ENCODE measurements around the gene PROKR1. TPM values are rescaled to one million over a fixed set of nuclear protein-coding genes. Genes with fewer than 3 reads are reported as not detected.

Gene PROKR1
- total and polyA plus RNA-seq, 2 of the 4 experiments (the other 2 are of a cell fraction) = not detected

- DNase-seq = no peak
- Histone ChIP-seq H3K9me3 (ENCODE audit: control insufficient read depth, insufficient read depth, low read length) (peaks cover 3% of the 10 kb centered on the region; the same call in 1 of the 2 replicates), H2BK5ac (ENCODE audit: low read depth, low read length, poor library complexity, severe bottlenecking) (no peak overlapping the region), H3K56ac (ENCODE audit: extremely low read depth, insufficient read depth, low read length) (no peak overlapping the region), H3K4ac (ENCODE audit: low read depth, low read length) (no peak overlapping the region), H2BK20ac (ENCODE audit: low read depth, low read length) (no peak overlapping the region), H4K5ac (ENCODE audit: low read depth, low read length) (no peak overlapping the region), H3K9ac (ENCODE audit: low read depth, low read length) (no peak overlapping the region), H4K91ac (ENCODE audit: insufficient read depth, low read depth, low read length) (no peak overlapping the region), H2AK5ac (ENCODE audit: low read depth, low read length) (no peak overlapping the region), H3K79me1 (ENCODE audit: low read depth in 1 of 2, low read length in 2 of 2) (no peaks in the 10 kb centered on the region), H3K18ac (ENCODE audit: low read depth, low read length) (no peak overlapping the region), H3K4me2 (ENCODE audit: low read depth, low read length) (no peak overlapping the region), H3K4me1 (ENCODE audit: control insufficient read depth, insufficient read depth, low read length) (no peaks in the 10 kb centered on the region), H3K9me1 (ENCODE audit: insufficient read depth, low read length) (no peaks in the 10 kb centered on the region), H3K23ac (ENCODE audit: low read depth, low read length) (no peak overlapping the region), H2BK15ac (ENCODE audit: low read depth, low read length) (no peak overlapping the region), H2AFZ (replicated peaks; ENCODE audit: low read length, poor library complexity) (no peak overlapping the region), H3K4me3 (ENCODE audit: insufficient read depth, low read depth, low read length) (no peak overlapping the region), H2AK9ac (replicated peaks; ENCODE audit: low read depth, low read length, poor library complexity) (no peak overlapping the region), H3K14ac (replicated peaks; ENCODE audit: low read depth, low read length) (no peak overlapping the region), H4K8ac (ENCODE audit: low read depth in 2 of 2, low read length in 2 of 2) (no peak overlapping the region), H4K20me1 (ENCODE audit: insufficient read depth, low read length) (no peaks in the 10 kb centered on the region), H3K36me3 (ENCODE audit: control insufficient read depth, insufficient read depth, low read length) (no peaks in the 10 kb centered on the region), H3K27me3 (ENCODE audit: control insufficient read depth, insufficient read depth, low read length) (peaks cover 52% of the 10 kb centered on the region), H3K27ac (ENCODE audit: insufficient read depth, low read length) (no peak overlapping the region), H2BK120ac (ENCODE audit: low read depth, low read length) (no peak overlapping the region)
- ChIA-PET CTCF (no interaction called here), POLR2A (ENCODE audit: unreplicated experiment) (no interaction called here)
- intact Hi-C loops (cut with micrococcal nuclease) = no loop called here
- no TSS peak for BruUV-seq (replicated peaks)
- TF ChIP-seq, protein P1, sequence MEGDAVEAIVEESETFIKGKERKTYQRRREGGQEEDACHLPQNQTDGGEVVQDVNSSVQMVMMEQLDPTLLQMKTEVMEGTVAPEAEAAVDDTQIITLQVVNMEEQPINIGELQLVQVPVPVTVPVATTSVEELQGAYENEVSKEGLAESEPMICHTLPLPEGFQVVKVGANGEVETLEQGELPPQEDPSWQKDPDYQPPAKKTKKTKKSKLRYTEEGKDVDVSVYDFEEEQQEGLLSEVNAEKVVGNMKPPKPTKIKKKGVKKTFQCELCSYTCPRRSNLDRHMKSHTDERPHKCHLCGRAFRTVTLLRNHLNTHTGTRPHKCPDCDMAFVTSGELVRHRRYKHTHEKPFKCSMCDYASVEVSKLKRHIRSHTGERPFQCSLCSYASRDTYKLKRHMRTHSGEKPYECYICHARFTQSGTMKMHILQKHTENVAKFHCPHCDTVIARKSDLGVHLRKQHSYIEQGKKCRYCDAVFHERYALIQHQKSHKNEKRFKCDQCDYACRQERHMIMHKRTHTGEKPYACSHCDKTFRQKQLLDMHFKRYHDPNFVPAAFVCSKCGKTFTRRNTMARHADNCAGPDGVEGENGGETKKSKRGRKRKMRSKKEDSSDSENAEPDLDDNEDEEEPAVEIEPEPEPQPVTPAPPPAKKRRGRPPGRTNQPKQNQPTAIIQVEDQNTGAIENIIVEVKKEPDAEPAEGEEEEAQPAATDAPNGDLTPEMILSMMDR (conservative IDR thresholded peaks at IDR 0.05; ENCODE audit: low read depth, low read length) = no peak
- no peak for TF ChIP-seq MAFK (IDR thresholded peaks at IDR 0.05; ENCODE audit: low read depth, low read length)
- TF ChIP-seq BHLHE40 (IDR thresholded peaks at IDR 0.05; ENCODE audit: low read depth, low read length) = no peak
- TF ChIP-seq NFE2L2 (IDR thresholded peaks at IDR 0.05; ENCODE audit: low read depth, low read length) = no peak
- no peak for TF ChIP-seq RCOR1 (IDR thresholded peaks at IDR 0.05; ENCODE audit: insufficient replicate concordance, low read length)
- no peak for TF ChIP-seq SMC3 (IDR thresholded peaks at IDR 0.05; ENCODE audit: low read depth, low read length)
- no peak for TF ChIP-seq FOS (IDR thresholded peaks at IDR 0.05; ENCODE audit: low read depth, low read length)
- TF ChIP-seq ELK1 (IDR thresholded peaks at IDR 0.05; ENCODE audit: borderline replicate concordance, low read depth, low read length) = no peak
- no peak for TF ChIP-seq RAD21 (IDR thresholded peaks at IDR 0.05; ENCODE audit: low read length)
- TF ChIP-seq POLR2A (IDR thresholded peaks at IDR 0.05; ENCODE audit: low read depth, low read length) = no peak
- TF ChIP-seq, protein P2, sequence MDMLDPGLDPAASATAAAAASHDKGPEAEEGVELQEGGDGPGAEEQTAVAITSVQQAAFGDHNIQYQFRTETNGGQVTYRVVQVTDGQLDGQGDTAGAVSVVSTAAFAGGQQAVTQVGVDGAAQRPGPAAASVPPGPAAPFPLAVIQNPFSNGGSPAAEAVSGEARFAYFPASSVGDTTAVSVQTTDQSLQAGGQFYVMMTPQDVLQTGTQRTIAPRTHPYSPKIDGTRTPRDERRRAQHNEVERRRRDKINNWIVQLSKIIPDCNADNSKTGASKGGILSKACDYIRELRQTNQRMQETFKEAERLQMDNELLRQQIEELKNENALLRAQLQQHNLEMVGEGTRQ (IDR thresholded peaks at IDR 0.05; ENCODE audit: low read depth, low read length) = no peak
- TF ChIP-seq CHD1 (IDR thresholded peaks at IDR 0.05; ENCODE audit: low read depth, low read length) = no peak
- no peak for TF ChIP-seq MAZ (IDR thresholded peaks at IDR 0.05; ENCODE audit: borderline replicate concordance, low read depth, low read length)
- TF ChIP-seq MXI1 (IDR thresholded peaks at IDR 0.05; ENCODE audit: borderline replicate concordance, low read depth, low read length) = no peak
- TF ChIP-seq CEBPB (IDR thresholded peaks at IDR 0.05; ENCODE audit: low read depth, low read length) = no peak
- TF ChIP-seq RFX5 (IDR thresholded peaks at IDR 0.05; ENCODE audit: low read depth, low read length) = no peak
- no peak for ATAC-seq (ENCODE audit: low read depth)
- in situ Hi-C loops (cut with MboI; ENCODE audit: low sequenced_read_pairs) = no loop called here
- dilution Hi-C loops (cut with HindIII; ENCODE audit: low sequenced_read_pairs, unreplicated experiment) = no loop called here
- WGBS, 2 experiments (ENCODE audit: extremely low coverage in 2 of 2, insufficient read length in 1 of 2) = no CpG with 5 or more reads among the region's 1 CpG
Measured at GRCh38 chr2:68650645-68651044, 7.3 kb downstream of the PROKR1 start.

Measured in IMR-90 (cell line).